Endothelial cell of umbilical vein (primary cell): Measurements from ENCODE around the gene CTH. TPM values are rescaled to one million over a fixed set of nuclear protein-coding genes. Genes with fewer than 3 reads are reported as not detected.
"Not testable (repeated sequence)": the region's sequence is repeated elsewhere in the genome, so short reads cannot be mapped to it uniquely, and the experiment has no call there.

ENCODE experiments used
- BruUV-seq: library from RNA; stranded (reverse); fragments of 400-500 nt; replicated peaks from 2 replicates; lab custom pipeline; 2021; lab: Mats Ljungman, UMichigan
- CTCF ChIA-PET: fragments of 300-600, 350-600 bp; sonication (Branson Sonifier 250); formaldehyde crosslinking; loops from one replicate; lab custom pipeline; 2021; ENCODE audit warnings: antibody characterized with exemption, inconsistent platforms; lab: Charles Lee
- POLR2A ChIA-PET: fragments of 300-600, 350-600 bp; sonication (Branson Sonifier 250); formaldehyde crosslinking; loops from one replicate; lab custom pipeline; 2021; ENCODE audit warnings: antibody characterized with exemption, inconsistent platforms; lab: Charles Lee
- DNase-seq: peaks from one replicate; pipeline ENCODE4 v3.0.0-alpha.2; 2011; ENCODE audit warnings: low read depth, low spot score
- FAIRE-seq: peaks from 2 replicates; lab custom pipeline; 2011; peaks lifted over from hg19 to GRCh38; lab: Jason Lieb, UNC
- H2AFZ ChIP-seq: 2 replicates; pipeline ENCODE4 v1.6.0; 2012; ENCODE audit warnings: low read depth, low read length, control low read depth, inconsistent platforms
- H3K27ac ChIP-seq: 2 replicates; pipeline ENCODE4 v1.5.1; 2011; ENCODE audit warnings: low read depth, mild to moderate bottlenecking, control low read depth, low read length, moderate library complexity; ENCODE audit not compliant: insufficient read depth
- H3K27me3 ChIP-seq, 2 experiments: 2 replicates each; pipeline versions ENCODE4 v1.6.0 to v1.6.1; 2011; ENCODE audit warnings: low read length in 2 of 2, mixed read lengths in 1 of 2; ENCODE audit not compliant: control insufficient read depth in 2 of 2, insufficient read depth in 2 of 2
- H3K36me3 ChIP-seq, 2 experiments: 2 replicates in 1 of 2; 3 replicates in 1 of 2; pipeline ENCODE4 v1.5.1; 2011; ENCODE audit warnings: low read length in 2 of 2, mild to moderate bottlenecking in 1 of 2, moderate library complexity in 1 of 2; ENCODE audit not compliant: control insufficient read depth in 2 of 2, insufficient read depth in 2 of 2; ENCODE audit errors: extremely low read depth in 1 of 2
- H3K4me1 ChIP-seq: 3 replicates; pipeline ENCODE4 v1.5.1; 2011; ENCODE audit warnings: mild to moderate bottlenecking, low read length; ENCODE audit not compliant: control insufficient read depth, insufficient read depth; ENCODE audit errors: extremely low read depth
- H3K4me2 ChIP-seq: 2 replicates; pipeline ENCODE4 v1.6.1; 2011; ENCODE audit warnings: low read length, control low read depth, mixed read lengths; ENCODE audit not compliant: insufficient read depth
- H3K4me3 ChIP-seq, 3 experiments: fragments of 200-600 bp in 1 of 3; sonication (generic), shearing (Covaris generic) in 1 of 3; replicated peaks in 1 of 3; 2 replicates each; pipeline ENCODE4 v1.5.1; 2011 to 2016; ENCODE audit warnings: control low read depth in 3 of 3, low read length in 3 of 3, mild to moderate bottlenecking in 2 of 3, inconsistent platforms in 1 of 3, low read depth in 1 of 3, moderate library complexity in 1 of 3; ENCODE audit not compliant: insufficient read depth in 1 of 3
- H3K79me2 ChIP-seq: 2 replicates; pipeline ENCODE4 v1.6.0; 2012; ENCODE audit warnings: low read length, inconsistent platforms; ENCODE audit not compliant: control insufficient read depth, insufficient read depth
- H3K9ac ChIP-seq: replicated peaks from 2 replicates; pipeline ENCODE3; 2011; ENCODE audit warnings: low read length, control low read depth; ENCODE audit not compliant: insufficient read depth; ENCODE audit errors: extremely low read depth
- H3K9me1 ChIP-seq: replicated peaks from 3 replicates; pipeline ENCODE4 v1.6.0; 2011; ENCODE audit warnings: mild to moderate bottlenecking, low read length; ENCODE audit not compliant: control insufficient read depth, insufficient read depth; ENCODE audit errors: extremely low read depth
- H3K9me3 ChIP-seq: replicated peaks from 2 replicates; pipeline ENCODE4 v1.5.1; 2012; ENCODE audit warnings: low read length, inconsistent platforms; ENCODE audit not compliant: control insufficient read depth, insufficient read depth
- H4K20me1 ChIP-seq: replicated peaks from 2 replicates; pipeline ENCODE3; 2011; ENCODE audit warnings: mild to moderate bottlenecking, low read length; ENCODE audit not compliant: control insufficient read depth, insufficient read depth; ENCODE audit errors: extremely low read depth
- FOS ChIP-seq: IDR thresholded peaks from 2 replicates; pipeline ENCODE4 v1.6.1; 2011; ENCODE audit warnings: mild to moderate bottlenecking, low read length, moderate library complexity, borderline replicate concordance; ENCODE audit not compliant: insufficient read depth
- MYC ChIP-seq: IDR thresholded peaks from one replicate; pipeline ENCODE4 v1.6.1; 2011; ENCODE audit warnings: mild to moderate bottlenecking, low read depth, low read length
- POLR2A ChIP-seq: IDR thresholded peaks from 2 replicates; pipeline ENCODE4 v1.6.1; 2012; ENCODE audit warnings: low read depth, mild to moderate bottlenecking, control low read depth, low read length
- POLR2AphosphoS5 ChIP-seq: IDR thresholded peaks from 2 replicates; pipeline ENCODE4 v1.6.1; 2012; ENCODE audit warnings: low read depth, mild to moderate bottlenecking, control low read depth, low read length, moderate library complexity; ENCODE audit not compliant: insufficient read depth
- dilution Hi-C: fragments of 300-500 bp; cut with MboI; formaldehyde crosslinking; loops from one replicate; pipeline ENCODE4 v1.15.0; 2019; ENCODE audit warnings: low sequenced_read_pairs; ENCODE audit not compliant: extremely low pct_ligation_motif_present
- intact Hi-C: fragments of 100-400 bp; cut with micrococcal nuclease; formaldehyde crosslinking; loops from one replicate; pipeline ENCODE4 v1.10.0; 2022
- polyA plus RNA-seq, 4 experiments: library from polyadenylated mRNA; depleted of rRNA in 3 of 4; stranded (reverse) in 3 of 4; unstranded in 1 of 4; fragments of >200 nt; gene quantifications; 2 replicates each; pipeline versions ENCODE4 v1.2.1 to v1.2.3, GENCODE V29; 2011 to 2012; ENCODE audit warnings: missing spikeins in 1 of 4
- total RNA-seq: library from RNA; stranded (reverse); gene quantifications from 2 replicates; pipeline ENCODE4 v1.2.3, GENCODE V29; 2021
- TF ChIP-seq, protein P1 (sequence below): IDR thresholded peaks from 2 replicates; pipeline ENCODE4 v1.6.1; 2011; ENCODE audit not compliant: insufficient read depth, insufficient read length

CTH gene
- total and polyA plus RNA-seq, 2 donors (not counting 3 experiments of a cell fraction or from before 2014, with no cell fraction given): 1.7 to 2.6 TPM

DNA sequence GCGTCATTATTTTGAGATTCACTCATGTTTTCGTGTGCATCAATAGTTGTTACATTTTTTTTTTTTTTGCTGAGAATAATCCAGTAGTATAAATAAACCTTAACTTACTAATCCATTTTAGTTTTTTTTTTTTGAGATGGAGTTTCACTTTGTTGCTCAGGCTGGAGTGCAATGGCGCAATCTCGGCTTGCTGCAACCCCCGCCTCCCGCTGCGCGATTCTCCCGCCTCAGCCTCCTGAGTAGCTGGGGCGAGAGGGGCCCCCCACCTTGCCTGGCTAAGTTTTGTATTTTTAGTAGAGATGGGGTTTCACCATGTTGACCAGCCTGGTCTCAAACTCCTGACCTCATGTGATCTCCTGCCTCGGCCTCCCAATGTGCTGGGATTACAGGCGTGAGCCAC, 66.0 kb downstream of the CTH start:
- H2AFZ ChIP-seq: no peak overlapping the region
- no peaks in the 10 kb centered on the region for H3K4me1 ChIP-seq
- no peaks in the 10 kb centered on the region for H4K20me1 ChIP-seq
- intact Hi-C loops (loop anchor here (5.0 kb wide), 1 partner anchor 50 kb away; no protein-coding TSS in a partner anchor), dilution Hi-C loops (no loop called here)
- no peaks in the 10 kb centered on the region for H3K79me2 ChIP-seq
- DNase-seq (no peak), FAIRE-seq (no peak)
- CTCF ChIA-PET: no interaction called here
- H3K9me3 ChIP-seq: no peaks in the 10 kb centered on the region
- H3K27ac ChIP-seq: no peak overlapping the region
- H3K9ac ChIP-seq: no peak overlapping the region
- BruUV-seq: no TSS peak
- H3K9me1 ChIP-seq: no peaks in the 10 kb centered on the region
- no peaks in the 10 kb centered on the region for H3K36me3 ChIP-seq
- no peaks in the 10 kb centered on the region for H3K27me3 ChIP-seq
- POLR2A ChIA-PET: no interaction called here
- no peak overlapping the region for H3K4me2 ChIP-seq
- no peak overlapping the region for H3K4me3 ChIP-seq
- TF ChIP-seq POLR2AphosphoS5 (no peak), FOS (no peak), POLR2A (no peak), MYC (no peak)
- TF ChIP-seq, protein P1, sequence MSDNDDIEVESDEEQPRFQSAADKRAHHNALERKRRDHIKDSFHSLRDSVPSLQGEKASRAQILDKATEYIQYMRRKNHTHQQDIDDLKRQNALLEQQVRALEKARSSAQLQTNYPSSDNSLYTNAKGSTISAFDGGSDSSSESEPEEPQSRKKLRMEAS: no peak

DNA sequence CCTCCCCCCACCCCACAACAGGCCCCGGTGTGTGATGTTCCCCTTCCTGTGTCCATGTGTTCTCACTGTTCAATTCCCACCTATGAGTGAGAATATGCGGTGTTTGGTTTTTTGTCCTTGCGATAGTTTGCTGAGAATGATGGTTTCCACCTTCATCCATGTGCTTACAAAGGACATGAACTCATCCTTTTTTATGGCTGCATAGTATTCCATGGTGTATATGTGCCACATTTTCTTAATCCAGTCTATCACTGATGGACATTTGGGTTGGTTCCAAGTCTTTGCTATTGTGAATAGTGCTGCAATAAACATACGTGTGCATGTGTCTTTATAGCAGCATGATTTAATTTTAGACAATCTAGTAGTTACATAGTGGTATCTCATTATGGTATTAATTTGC, 66.8 kb downstream of the CTH start:
- H3K27me3 ChIP-seq, H3K9me1 ChIP-seq, CTCF ChIA-PET, H2AFZ ChIP-seq, H3K4me1 ChIP-seq, FAIRE-seq, H3K4me3 ChIP-seq, H3K9me3 ChIP-seq, H4K20me1 ChIP-seq, H3K36me3 ChIP-seq, H3K79me2 ChIP-seq, DNase-seq, H3K4me2 ChIP-seq, POLR2A ChIA-PET, H3K9ac ChIP-seq, dilution Hi-C loops, BruUV-seq, H3K27ac ChIP-seq: not testable (repeated sequence)
- intact Hi-C loops: loop anchor here (5.0 kb wide), 1 partner anchor 51 kb away; no protein-coding TSS in a partner anchor
